Keratinocyte (primary cell): ENCODE data around the gene CLTRN. TPM values are rescaled to one million over a fixed set of nuclear protein-coding genes. Genes with fewer than 3 reads are reported as not detected.

Source experiments
- DNase-seq: peaks from one replicate; pipeline ENCODE4 v3.0.0-alpha.2; 2011; ENCODE audit warnings: low read depth, missing footprints, low spot score
- FAIRE-seq: peaks from 2 replicates; lab custom pipeline; 2011; peaks lifted over from hg19 to GRCh38; lab: Jason Lieb, UNC
- H2AFZ ChIP-seq: 2 replicates; pipeline ENCODE4 v1.6.0; 2012; ENCODE audit warnings: low read length, control low read depth, inconsistent platforms; ENCODE audit not compliant: control insufficient read depth
- H3K27ac ChIP-seq: 2 replicates; pipeline ENCODE4 v1.5.1; 2011; ENCODE audit warnings: low read length; ENCODE audit not compliant: control insufficient read depth, insufficient read depth
- H3K27me3 ChIP-seq: 3 replicates; pipeline ENCODE4 v1.6.0; 2011; ENCODE audit warnings: low read length; ENCODE audit not compliant: control insufficient read depth, insufficient read depth; ENCODE audit errors: extremely low read depth
- H3K36me3 ChIP-seq, 2 experiments: 2 replicates in 1 of 2; 3 replicates in 1 of 2; pipeline ENCODE4 v1.5.1; 2011; ENCODE audit warnings: low read length in 2 of 2, mild to moderate bottlenecking in 1 of 2; ENCODE audit not compliant: control insufficient read depth in 2 of 2, insufficient read depth in 2 of 2; ENCODE audit errors: extremely low read depth in 1 of 2
- H3K4me1 ChIP-seq: 3 replicates; pipeline ENCODE4 v1.5.1; 2011; ENCODE audit warnings: low read length; ENCODE audit not compliant: control insufficient read depth, insufficient read depth; ENCODE audit errors: extremely low read depth
- H3K4me2 ChIP-seq: 3 replicates; pipeline ENCODE4 v1.6.0; 2011; ENCODE audit warnings: low read depth, low read length; ENCODE audit not compliant: control insufficient read depth, insufficient read depth; ENCODE audit errors: extremely low read depth
- H3K4me3 ChIP-seq, 3 experiments: fragments of 200-600 bp in 1 of 3; sonication (generic) in 1 of 3; 2 replicates in 2 of 3; 3 replicates in 1 of 3; pipeline ENCODE4 v1.5.1; 2011 to 2016; ENCODE audit warnings: low read length in 3 of 3, mild to moderate bottlenecking in 3 of 3, control low read depth in 2 of 3, inconsistent platforms in 1 of 3, low read depth in 1 of 3, mixed read lengths in 1 of 3, mixed run types in 1 of 3, moderate library complexity in 1 of 3; ENCODE audit not compliant: control insufficient read depth in 2 of 3, insufficient read depth in 2 of 3; ENCODE audit errors: extremely low read depth in 1 of 3
- H3K79me2 ChIP-seq: 2 replicates; pipeline ENCODE4 v1.6.0; 2012; ENCODE audit warnings: low read length; ENCODE audit not compliant: control insufficient read depth, insufficient read depth
- H3K9ac ChIP-seq: 3 replicates; pipeline ENCODE4 v1.6.0; 2011; ENCODE audit warnings: low read length; ENCODE audit not compliant: control insufficient read depth, insufficient read depth; ENCODE audit errors: extremely low read depth
- H3K9me1 ChIP-seq: 3 replicates; pipeline ENCODE4 v1.6.0; 2011; ENCODE audit warnings: low read length; ENCODE audit not compliant: control insufficient read depth, insufficient read depth; ENCODE audit errors: extremely low read depth
- H3K9me3 ChIP-seq: 2 replicates; pipeline ENCODE4 v1.5.1; 2012; ENCODE audit warnings: low read depth, low read length; ENCODE audit not compliant: control insufficient read depth
- H4K20me1 ChIP-seq: 3 replicates; pipeline ENCODE4 v1.6.0; 2011; ENCODE audit warnings: low read length; ENCODE audit not compliant: control insufficient read depth, insufficient read depth; ENCODE audit errors: extremely low read depth
- CTCF ChIP-seq, 3 experiments: IDR thresholded peaks in 1 of 3; conservative IDR thresholded peaks in 1 of 3; optimal IDR thresholded peaks in 1 of 3; 2 replicates in 2 of 3; 3 replicates in 1 of 3; pipeline versions ENCODE3 to v1.5.1; 2011; ENCODE audit warnings: low read length in 3 of 3, mild to moderate bottlenecking in 3 of 3, moderate library complexity in 2 of 3, control low read depth in 1 of 3, inconsistent platforms in 1 of 3; ENCODE audit not compliant: insufficient read depth in 2 of 3; ENCODE audit errors: extremely low read depth in 1 of 3
- EZH2 ChIP-seq: IDR thresholded peaks from one replicate; pipeline ENCODE4 v1.6.1; 2012; ENCODE audit warnings: inconsistent platforms, mild to moderate bottlenecking, low read length, moderate library complexity
- dilution Hi-C: fragments of 300-500 bp; cut with MboI; formaldehyde crosslinking; loops from one replicate; pipeline ENCODE4 v1.7.0; 2020; ENCODE audit warnings: low sequenced_read_pairs; ENCODE audit not compliant: extremely low pct_ligation_motif_present
- polyA plus RNA-seq, 5 experiments: library from polyadenylated mRNA; depleted of rRNA in 3 of 5; stranded (reverse) in 3 of 5; stranded (forward) in 1 of 5; unstranded in 1 of 5; fragments of >200 nt; gene quantifications; 1 replicate in 1 of 5; 2 replicates in 3 of 5; 3 replicates in 1 of 5; pipeline versions ENCODE4 v1.2.1 to v1.2.3, GENCODE V29; 2011 to 2012; ENCODE audit warnings: missing spikeins in 2 of 5, low read depth in 1 of 5, low replicate concordance in 1 of 5

CLTRN gene
- polyA plus RNA-seq, 1 donor (not counting 4 experiments of a cell fraction or from before 2014, with no cell fraction given): 1.4 TPM

- no peak for TF ChIP-seq EZH2
- no peak for TF ChIP-seq CTCF (optimal IDR thresholded peaks at IDR 0.05 in 1 of 3, IDR thresholded peaks at IDR 0.05 in 1 of 3, conservative IDR thresholded peaks at IDR 0.05 in 1 of 3; ENCODE audit: extremely low read depth in 1 of 3, insufficient read depth in 2 of 3, low read length in 3 of 3)
- Histone ChIP-seq H3K4me2 (no peak overlapping the region), H3K27ac (no peak overlapping the region), H4K20me1 (no peaks in the 10 kb centered on the region), H3K4me1 (peaks cover 17% of the 10 kb centered on the region), H3K9ac (no peak overlapping the region), H3K4me3 (no peak overlapping the region), H3K36me3 (no peaks in the 10 kb centered on the region), H3K9me1 (no peaks in the 10 kb centered on the region), H3K79me2 (no peaks in the 10 kb centered on the region), H3K27me3 (no peaks in the 10 kb centered on the region), H3K9me3 (no peaks in the 10 kb centered on the region), H2AFZ (no peak overlapping the region)
- dilution Hi-C loops: no loop called here
- DNase-seq: no peak
- FAIRE-seq: no peak
Observed at GRCh38 chrX:15617111-15617510, 47.5 kb downstream of the CLTRN start.

GRCh38 chrX:15616531-15616930 lies 48.1 kb downstream of the CLTRN start:
- no peaks in the 10 kb centered on the region for H3K9me3 ChIP-seq
- peaks cover 17% of the 10 kb centered on the region for H3K4me1 ChIP-seq
- no peak overlapping the region for H3K9ac ChIP-seq
- dilution Hi-C loops: no loop called here
- no peaks in the 10 kb centered on the region for H3K36me3 ChIP-seq
- TF ChIP-seq CTCF (optimal IDR thresholded peaks at IDR 0.05 in 1 of 3, IDR thresholded peaks at IDR 0.05 in 1 of 3, conservative IDR thresholded peaks at IDR 0.05 in 1 of 3; ENCODE audit: extremely low read depth in 1 of 3, insufficient read depth in 2 of 3, low read length in 3 of 3): no peak
- TF ChIP-seq EZH2: no peak
- no peaks in the 10 kb centered on the region for H3K27me3 ChIP-seq
- no peak overlapping the region for H2AFZ ChIP-seq
- no peak overlapping the region for H3K4me3 ChIP-seq
- H3K27ac ChIP-seq: no peak overlapping the region
- DNase-seq (no peak), FAIRE-seq (no peak)
- H4K20me1 ChIP-seq: no peaks in the 10 kb centered on the region
- no peaks in the 10 kb centered on the region for H3K9me1 ChIP-seq
- no peak overlapping the region for H3K4me2 ChIP-seq
- H3K79me2 ChIP-seq: no peaks in the 10 kb centered on the region
